NAMALWA (cell line): Measurements from ENCODE around the gene MACROD2.

Experiments used
- DNase-seq: peaks from one replicate; pipeline ENCODE4 v3.0.0-alpha.2; 2015; ENCODE audit warnings: low spot score

MACROD2 gene

DNA sequence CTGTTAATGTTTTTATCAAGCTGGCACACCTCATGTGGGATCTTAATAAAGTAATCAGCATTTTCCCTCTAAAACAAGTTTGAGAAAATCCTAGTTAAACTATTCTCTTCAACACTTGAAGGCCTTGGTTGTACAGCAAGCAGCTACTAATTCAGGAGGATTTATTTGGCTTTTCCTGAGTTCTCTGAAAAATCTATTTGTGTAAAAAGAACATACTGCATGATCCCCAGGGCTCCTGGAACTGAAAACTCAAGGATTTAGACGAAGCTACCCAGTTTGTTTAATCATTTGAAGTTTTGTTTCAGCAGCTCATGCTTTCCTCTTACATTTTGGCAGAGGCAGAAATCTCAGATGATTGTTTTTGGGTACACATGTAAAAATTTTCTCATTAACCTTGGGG lies 651.7 kb downstream of the MACROD2 start:
- no peak for DNase-seq

DNA sequence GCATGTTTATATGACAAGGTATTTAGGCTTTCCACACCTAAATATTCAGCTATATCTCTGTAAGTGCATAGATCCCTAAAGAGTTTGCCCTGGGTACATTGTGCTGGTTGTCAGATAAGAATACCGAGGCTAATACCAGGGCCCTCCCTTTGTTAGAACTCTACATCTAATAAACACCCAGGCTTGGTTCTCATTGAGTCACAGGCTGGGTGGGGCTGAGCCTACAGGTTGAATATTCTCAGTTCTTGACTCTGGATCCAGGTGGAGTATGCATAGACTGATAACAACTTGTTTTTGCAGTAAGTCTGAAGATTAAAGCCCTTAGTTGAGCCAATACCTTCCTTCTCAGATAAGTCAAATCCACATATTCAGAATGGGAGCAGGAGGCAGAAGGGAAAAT lies 654.3 kb downstream of the MACROD2 start:
- DNase-seq, result no peak

DNA sequence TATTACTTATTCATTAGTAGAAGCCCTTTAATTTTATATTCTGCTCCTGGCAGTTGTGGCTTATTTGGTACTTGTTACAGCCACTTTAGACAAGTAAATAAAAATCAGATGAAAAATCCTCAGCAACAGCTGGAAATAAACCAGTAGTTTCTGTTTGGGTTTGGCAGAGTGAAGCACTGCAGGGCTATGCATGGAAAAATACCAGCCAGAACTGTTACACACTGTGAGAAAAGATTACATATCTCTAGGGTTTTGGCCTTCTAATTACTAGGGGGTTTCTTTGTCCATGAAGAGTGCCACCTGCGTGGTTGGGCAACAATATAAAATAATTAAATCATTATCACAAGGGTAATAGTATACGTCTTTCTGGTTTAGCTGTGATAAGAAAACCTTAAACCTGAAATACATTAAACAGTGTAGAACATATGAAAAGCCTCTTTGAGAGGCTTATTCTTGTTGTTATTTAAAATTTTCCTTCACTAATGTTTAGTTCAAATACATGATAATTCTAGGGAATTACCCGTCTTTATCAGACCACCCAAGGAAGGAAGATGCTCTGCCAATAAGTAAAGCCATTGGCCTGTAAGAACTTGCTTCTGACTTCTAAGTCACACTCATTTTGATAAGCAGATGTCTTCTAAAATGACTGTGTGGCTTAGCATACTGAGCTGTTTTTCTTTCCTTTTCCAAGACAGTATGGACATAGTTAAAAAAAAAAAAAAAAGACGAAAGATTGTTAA lies 662.1 kb downstream of the MACROD2 start:
- DNase-seq, result no peak

DNA sequence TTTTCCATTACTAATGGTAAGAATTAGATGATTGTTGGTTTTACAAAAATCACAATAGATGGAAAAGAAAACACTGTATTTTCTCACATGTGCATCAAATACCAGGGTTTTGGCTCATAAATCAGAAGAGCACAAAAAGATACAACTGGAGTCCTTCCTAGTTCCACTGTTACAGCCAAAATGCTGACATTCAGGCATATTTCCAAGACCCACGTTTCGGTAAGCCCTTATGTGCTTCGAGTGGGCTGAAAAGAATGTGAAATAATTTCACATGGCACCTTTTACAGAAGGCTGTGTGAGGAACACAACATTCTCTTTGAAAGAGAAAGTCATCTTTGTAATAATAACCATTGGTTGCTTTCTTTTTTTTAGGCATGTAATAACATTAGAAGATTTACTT lies 668.8 kb downstream of the MACROD2 start:
- DNase-seq, result no peak

DNA sequence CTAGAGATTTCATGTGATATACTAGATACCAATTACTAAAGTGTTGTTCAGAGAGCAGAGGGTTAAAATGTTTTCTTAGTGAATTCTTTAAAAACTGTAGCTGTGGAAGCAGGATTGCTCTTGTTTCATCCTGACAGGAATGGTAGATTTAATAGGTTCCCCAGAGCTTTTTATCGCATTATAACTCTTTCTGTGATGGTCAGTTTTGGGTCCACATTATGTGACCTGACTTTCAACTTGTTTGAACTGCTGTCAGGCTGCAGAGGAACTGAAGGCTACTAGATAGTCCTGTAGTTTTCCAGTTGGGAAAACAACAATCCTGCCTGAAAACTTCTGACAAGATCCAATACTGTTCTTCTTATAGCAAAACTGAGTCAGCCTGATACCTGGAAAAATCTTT lies 671.4 kb downstream of the MACROD2 start:
- DNase-seq, result no peak

DNA sequence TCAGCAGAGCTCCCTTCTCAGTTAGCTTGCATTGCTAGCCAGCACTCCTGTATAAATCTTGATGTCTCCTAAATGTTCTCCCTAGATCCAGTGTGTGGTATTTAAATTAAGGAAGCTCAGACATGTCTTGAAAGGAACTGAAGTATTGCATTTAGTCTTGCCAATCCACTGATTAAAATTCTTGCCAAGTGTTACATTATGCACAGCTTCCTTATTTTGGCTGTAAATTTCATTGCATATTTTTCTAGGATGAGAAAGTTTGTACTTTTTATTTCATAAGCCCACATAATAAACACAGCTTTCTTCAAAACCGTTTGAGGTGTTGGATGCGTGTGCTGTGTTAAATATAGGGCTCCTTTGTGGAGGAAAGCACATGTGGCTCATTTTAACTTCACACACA lies 671.9 kb downstream of the MACROD2 start:
- DNase-seq, result no peak

DNA sequence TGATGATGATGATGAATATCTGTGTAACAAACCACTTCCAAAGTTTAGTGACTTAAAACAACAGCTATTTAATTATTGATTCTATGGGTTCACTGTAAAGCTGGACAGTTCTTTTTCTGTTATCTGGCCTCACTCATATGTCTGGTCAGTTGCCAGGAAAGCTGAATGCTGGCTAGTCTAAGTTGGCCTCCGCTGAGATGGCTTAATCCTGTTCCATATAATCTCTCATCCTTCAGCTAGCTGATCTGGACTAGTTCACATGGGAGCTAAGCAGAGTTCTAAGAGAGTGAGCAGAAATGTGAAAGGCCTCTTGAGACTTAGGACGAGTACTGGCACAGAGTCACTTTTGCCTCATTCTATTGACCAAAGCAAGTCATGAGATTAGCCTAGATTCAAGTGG lies 676.8 kb downstream of the MACROD2 start:
- DNase-seq, result no peak

DNA sequence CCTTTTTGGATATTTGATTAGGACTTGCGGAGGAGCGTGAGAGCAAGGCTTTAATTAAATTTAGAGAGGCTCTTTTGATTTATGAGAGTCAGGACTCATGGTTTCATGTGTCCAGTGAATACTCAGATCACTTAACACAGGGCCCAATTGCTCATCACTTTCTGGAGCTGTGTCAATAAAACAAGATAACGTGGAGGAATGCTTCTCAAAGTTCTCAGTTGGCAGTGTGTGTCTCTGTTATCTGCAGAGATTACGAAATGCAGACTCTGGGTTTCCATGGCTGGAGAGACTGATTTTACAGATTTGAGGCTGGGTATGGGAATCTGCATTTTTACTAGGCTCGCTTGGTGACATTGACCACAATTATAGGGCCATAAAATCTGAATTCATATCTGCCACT lies 677.8 kb downstream of the MACROD2 start:
- no peak for DNase-seq

DNA sequence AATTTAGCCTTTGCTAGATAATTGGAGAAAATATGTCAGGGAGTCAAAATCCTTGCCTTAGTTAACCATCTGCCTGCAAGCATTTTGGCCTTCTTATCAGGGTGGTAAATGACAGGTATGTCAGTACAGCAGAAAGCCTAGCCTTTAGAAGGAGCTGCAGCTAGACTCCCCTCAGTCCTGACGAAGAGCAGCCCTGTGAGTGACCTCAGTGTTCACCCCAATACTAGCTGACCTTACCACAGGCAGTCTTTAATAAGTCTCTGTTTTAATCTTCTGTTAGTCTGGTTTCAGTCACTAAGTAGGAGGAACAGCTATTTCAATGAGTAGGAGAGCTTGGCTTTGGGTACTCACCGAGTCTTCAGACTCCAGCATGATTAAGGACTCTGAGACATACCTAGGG lies 682.1 kb downstream of the MACROD2 start:
- DNase-seq, result no peak

DNA sequence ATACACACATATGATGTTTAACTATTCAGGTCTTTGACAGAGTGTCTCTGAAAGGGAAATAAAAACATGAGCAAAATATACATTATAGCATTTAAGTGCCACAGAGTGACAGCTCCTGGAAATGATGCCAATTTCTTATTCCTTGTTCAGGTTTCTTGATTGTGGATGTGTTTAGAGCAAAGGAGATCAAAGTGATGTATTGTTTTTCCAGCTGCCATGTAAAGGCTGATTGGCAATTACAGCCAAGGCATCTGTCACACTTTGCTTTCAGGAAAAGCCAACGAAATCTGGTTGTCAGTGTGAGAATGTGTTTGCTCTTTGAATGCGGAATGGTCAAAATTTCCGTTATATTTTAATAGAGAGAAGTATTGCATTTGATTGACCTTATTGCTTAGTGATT lies 689.9 kb downstream of the MACROD2 start:
- DNase-seq, result no peak

DNA sequence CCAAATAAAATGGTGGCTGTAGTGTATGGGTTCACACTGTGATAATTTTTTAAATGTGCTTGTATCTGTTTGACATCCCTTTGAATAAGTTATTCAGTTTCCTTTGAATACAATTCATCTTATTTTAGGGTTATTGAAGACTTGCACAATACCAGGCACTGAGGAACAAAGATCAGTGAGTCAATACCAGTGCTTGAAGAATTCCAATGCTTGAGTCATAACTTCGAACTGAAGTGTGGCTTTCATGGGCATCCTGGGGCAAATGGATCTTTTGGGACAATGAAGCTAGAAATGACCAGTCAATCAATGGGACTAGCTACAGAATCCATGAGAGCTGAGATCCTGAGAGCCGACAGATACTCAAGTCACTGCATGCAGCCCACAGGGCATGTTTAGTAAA lies 692.0 kb downstream of the MACROD2 start:
- DNase-seq, result no peak

DNA sequence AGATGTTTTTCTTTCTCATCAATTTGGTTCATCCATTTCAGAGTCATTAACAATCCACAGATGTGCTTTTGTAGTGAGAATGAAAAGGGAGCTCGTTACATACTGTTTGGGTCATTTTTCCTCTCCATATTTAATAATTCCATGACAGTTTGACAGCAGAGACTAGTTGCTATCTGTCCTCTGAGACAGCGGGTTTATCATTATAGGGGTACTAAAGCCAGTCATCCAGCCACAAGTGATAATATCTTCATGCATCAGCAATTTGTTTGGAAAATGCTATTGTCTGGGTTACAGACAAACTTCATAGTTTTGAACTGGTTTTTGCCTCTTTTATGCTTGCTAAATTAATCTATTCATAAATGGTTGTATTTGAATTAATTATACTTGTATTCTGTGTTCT lies 692.7 kb downstream of the MACROD2 start:
- DNase-seq, result no peak

DNA sequence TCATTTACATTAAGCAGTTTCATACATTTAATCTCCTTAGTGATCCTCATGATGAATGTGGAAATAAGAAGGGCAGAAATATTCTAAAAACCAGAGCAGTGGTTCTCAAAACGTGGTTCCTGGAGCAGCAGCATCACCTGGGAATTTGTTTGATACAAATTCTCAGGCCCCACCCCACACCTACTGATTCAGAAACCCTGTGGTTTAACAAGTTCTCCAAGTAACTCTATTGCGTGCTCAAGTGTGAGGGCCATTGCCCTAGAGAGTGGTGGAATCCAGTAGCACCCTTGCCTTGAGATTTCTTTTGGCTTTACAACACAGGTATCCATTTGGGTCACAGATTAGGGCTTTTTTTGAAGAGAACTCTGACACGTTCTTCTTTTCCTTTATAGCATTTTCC lies 696.7 kb downstream of the MACROD2 start:
- DNase-seq, result no peak

DNA sequence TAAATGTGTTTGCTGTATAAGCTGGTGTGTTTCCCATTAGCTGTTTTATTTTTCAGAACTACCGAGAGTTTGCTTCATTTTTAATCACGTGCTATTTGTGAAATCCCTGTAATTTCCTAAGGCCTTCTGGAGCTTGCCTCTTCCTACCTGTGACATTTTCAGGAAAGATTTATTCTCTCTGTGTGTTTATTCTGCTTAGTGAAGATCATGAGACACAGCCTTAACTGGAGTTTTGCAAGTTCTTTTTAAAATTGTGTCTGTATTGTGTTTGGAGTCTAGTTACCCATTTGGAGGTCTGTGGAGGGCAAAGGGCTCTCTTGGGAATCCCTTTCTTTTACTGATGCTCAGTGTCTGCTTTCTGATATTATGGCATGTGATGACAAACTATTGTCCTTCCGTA lies 701.2 kb downstream of the MACROD2 start:
- no peak for DNase-seq

DNA sequence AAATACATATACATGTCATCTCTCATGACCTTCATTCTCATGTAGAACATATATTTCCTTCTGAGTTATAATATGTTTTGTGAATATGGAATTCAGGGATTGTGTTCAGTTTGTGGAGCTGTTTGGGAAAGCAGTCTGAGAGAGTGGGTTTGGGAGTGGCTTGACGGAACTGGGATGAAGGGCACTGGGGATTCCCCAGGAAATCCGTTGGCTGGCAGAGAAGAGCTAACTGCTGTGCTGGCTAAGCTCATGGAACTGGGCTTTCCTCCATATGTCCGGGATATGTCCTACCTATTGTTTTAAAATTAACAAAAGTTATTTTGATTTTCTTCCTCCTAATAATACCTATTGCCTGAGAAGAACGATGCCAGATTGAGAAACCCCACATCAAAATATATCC lies 701.6 kb downstream of the MACROD2 start:
- no peak for DNase-seq

DNA sequence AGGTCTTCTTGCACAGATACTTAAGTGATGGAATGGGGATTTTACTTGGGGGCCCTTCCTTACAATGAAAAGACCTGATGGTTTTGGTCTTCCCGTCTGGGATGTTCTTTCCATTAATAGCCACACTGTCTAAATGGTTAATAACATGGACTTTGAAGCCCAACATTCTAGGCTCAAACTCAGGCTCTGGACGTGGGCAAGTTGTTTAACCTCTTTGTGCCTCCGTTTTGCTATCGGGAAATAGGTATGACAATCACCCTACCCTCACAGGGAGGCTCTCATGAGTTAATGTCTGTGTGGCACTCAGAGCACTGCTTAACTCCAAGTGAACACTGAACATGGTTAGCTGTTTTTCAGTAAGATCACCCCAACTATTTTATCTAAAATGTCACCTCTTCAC lies 702.8 kb downstream of the MACROD2 start:
- no peak for DNase-seq

DNA sequence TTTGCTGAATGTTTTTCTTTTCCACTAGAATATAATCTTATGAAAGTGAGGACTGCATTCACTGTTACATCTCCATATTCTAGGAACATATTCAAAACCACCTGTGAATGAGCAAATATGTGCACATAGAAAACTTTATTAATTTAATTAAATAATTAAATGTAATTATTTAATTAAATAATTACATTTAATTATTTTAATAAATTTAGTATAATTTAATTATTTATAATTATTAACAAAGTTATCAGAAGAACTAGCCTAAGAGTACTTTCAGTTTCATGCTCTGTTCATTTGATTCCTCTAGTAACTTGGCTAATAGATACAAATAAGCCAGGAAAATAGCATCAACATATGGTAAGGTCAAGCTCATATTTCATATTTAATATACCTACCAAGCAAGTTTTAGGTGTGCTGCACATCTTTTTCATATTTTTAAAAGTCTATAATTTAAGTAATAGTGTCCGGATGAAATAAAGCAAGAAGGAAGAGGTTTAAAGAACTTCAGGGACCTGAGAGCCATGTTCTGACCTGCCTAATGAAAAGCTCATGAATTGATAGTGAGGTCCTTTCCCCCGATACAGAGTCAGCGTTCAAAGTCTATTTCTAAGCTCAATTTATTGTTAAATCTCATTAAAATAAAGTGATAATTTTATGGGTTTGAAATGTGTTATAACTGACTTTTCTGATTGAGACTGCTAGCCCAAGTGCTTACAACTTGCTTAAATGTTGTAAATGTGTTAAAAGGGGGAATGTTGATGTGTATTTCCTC lies 703.5 kb downstream of the MACROD2 start:
- DNase-seq, result no peak

DNA sequence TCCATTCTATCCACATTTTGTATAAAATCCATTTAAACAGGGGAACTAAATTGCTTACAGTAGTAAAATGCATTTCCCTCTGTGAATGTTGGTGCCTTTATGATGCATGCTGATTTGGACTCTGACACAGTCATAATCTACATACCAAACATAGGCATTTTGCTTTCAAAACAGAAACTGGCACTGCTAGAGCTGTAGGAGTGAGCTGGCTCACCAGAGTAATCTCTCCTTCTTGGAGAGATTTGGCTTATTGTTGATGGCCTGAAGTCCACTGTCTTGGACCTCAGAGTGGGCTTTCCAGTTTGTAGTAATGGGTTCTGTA lies 705.3 kb downstream of the MACROD2 start:
- no peak for DNase-seq

DNA sequence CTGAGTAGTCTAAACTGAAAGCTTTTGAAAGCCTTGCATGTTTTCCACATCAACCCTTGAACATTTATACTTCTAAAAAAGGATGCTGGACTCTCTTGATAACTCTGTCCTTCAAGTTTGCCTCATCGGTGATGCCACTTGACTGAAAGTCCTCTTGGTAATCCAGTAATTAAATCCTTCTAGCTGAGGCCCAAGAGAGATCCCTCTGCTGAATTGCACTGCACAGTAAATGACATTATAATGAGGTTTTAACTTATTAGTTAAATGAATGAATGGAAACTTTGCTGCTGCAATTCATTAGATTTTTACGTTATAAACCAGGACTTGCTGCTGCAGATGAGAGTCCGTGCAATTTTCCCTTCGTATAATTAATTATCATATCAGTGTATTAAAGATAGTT lies 706.0 kb downstream of the MACROD2 start:
- DNase-seq, result no peak

DNA sequence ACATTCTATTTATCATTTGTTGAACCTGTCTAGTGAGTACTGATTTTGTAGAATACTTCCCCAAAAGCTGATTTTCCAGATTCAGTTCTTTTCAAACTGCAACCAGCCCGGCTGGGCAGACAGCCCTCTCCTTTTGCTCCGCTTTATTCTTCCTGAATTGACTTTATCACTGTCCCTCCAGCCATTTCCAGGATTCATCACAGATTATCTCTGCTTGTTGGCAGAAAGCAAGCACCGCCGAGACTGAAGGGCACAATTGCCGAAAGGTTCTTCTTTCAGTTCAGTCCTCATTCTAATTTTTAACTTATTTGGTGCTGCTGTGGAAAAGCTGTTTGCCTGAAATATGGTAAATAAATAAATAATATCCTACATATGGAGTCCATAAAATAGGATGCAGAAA lies 711.2 kb downstream of the MACROD2 start:
- no peak for DNase-seq

DNA sequence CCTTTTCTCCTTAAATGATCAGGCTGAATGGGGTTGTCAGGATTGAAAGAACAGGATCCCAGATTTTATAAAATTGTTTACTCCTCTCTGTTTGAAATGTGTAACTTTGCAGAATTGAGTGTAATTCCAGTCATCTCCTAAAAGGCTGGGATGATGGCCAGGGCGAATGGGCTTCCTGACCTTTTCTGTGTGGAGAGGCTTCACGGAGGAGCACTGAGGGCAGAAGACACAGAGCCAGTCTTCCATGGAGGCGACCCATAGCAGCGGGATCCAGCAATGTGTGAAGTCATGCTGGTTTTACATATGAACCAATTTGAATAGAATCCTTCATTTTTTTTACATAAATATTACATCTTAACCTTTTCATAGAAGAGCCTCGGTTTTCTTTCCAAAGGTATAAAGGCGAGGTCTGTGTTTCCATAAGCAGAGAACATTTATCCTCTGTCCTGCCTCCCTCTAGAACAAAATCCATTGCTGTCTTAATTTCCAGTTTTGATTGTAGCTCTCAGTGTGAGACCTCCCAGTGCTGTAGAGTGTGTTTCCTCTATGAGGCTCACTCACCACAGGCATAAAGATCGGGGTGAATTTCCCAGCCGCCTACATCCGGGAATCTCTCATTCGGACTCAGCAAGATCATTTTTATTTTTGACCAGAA lies 711.8 kb downstream of the MACROD2 start:
- DNase-seq, result no peak

DNA sequence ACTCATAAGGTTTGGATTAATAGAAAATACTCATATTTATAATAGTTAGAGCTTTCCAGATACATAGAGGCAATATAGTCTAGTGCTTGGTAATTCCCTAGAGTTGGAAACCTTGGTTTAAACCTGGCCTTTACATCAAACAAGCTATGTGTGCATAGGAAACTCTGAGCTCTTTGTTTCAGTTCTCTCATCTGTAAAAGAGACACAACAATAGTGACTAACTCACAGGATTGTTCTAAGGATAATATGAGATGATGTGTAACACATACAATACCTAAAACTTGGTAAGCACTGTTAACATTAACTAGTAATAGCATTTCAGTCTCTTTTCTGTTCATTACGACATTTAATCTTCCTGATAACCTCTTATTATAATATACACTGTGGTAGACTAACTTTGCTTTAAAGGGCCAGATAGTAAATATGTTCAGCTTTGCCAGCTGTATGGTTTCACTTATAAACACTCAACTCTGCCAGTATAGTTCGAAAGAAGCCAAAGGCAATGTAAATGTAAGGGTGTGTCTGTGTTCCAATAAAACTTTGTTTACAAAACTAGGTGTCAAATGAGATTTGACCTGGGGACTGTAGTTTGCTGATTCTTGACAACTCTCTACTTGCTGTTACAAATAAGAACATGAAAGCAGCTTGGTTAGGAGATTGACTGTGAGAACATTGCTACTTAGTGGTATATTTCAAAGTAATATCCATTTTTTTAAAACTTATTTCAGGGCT lies 712.7 kb downstream of the MACROD2 start:
- DNase-seq, result no peak

DNA sequence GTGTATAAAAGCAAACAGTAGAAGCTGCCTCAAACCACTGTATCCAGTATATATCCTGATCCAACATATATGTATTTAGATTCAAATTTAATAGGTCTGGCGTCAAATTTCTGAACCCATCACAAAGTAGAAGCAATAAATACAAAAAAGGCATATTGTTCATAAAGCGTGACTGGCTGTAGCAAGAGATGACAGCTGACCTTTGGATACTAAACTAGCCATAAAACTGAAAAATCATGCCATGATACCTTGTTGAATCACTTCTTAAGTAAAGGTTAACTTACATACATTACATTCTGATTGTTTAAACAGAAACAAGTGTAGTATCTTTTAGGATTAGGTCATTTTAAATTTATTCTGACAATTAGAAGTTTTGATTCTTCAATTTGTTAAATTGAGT lies 714.1 kb downstream of the MACROD2 start:
- DNase-seq, result no peak
